RCC 7860 (cell line): Measurements from ENCODE around the gene ABHD12.
A peak's percentile ranks its signal among the peaks of the same experiment; 100 is the strongest.

Experiments
- DNase-seq: peaks from one replicate; pipeline ENCODE4 v3.0.0-alpha.2; 2015; ENCODE audit warnings: low spot score
- FAIRE-seq: peaks from 2 replicates; lab custom pipeline; 2012; peaks lifted over from hg19 to GRCh38; lab: Jason Lieb, UNC

ABHD12 gene

GRCh38 chr20:25382704-25383370 lies 7.8 kb downstream of the ABHD12 start:
- FAIRE-seq (no peak), DNase-seq (no peak)

GRCh38 chr20:25380945-25381614 lies 9.6 kb downstream of the ABHD12 start:
- FAIRE-seq: no peak
- no peak for DNase-seq

GRCh38 chr20:25378884-25379733 lies 11.5 kb downstream of the ABHD12 start:
- DNase-seq (no peak), FAIRE-seq (no peak)

GRCh38 chr20:25378189-25378883 lies 12.3 kb downstream of the ABHD12 start:
- DNase-seq: no peak
- no peak for FAIRE-seq

- FAIRE-seq (no peak), DNase-seq (no peak)
Measured at GRCh38 chr20:25376886-25377285, 13.7 kb downstream of the ABHD12 start.

GRCh38 chr20:25376236-25376635 lies 14.4 kb downstream of the ABHD12 start:
- no peak for FAIRE-seq
- no peak for DNase-seq

- FAIRE-seq (no peak), DNase-seq (no peak)
Measured at GRCh38 chr20:25374842-25375241, 15.8 kb downstream of the ABHD12 start.

GRCh38 chr20:25372584-25373336 lies 17.9 kb downstream of the ABHD12 start:
- DNase-seq (peak; percentile 89), FAIRE-seq (peak; percentile 85)

- DNase-seq (no peak), FAIRE-seq (no peak)
Measured at GRCh38 chr20:25369971-25370370, 20.7 kb downstream of the ABHD12 start.

- DNase-seq (no peak), FAIRE-seq (no peak)
Measured at GRCh38 chr20:25369529-25369928, 21.1 kb downstream of the ABHD12 start.

GRCh38 chr20:25368976-25369375 lies 21.7 kb downstream of the ABHD12 start:
- no peak for DNase-seq
- FAIRE-seq: no peak

- FAIRE-seq: no peak
- no peak for DNase-seq
Measured at GRCh38 chr20:25368526-25368925, 22.1 kb downstream of the ABHD12 start.

GRCh38 chr20:25364879-25365699 lies 25.5 kb downstream of the ABHD12 start:
- DNase-seq (no peak), FAIRE-seq (no peak)

GRCh38 chr20:25364180-25364788 lies 26.4 kb downstream of the ABHD12 start:
- FAIRE-seq: no peak

GRCh38 chr20:25361287-25361683 lies 29.4 kb downstream of the ABHD12 start:
- peak; percentile 61 for DNase-seq
- no peak for FAIRE-seq

More at GRCh38 chr20:25364180-25364788, 26.4 kb downstream of the ABHD12 start:
- no peak for DNase-seq

GRCh38 chr20:25360631-25361286 lies 29.9 kb downstream of the ABHD12 start:
- FAIRE-seq (no peak), DNase-seq (peak; percentile 57)

GRCh38 chr20:25356271-25356933 lies 34.2 kb downstream of the ABHD12 start:
- no peak for DNase-seq
- no peak for FAIRE-seq

GRCh38 chr20:25355866-25356265 lies 34.8 kb downstream of the ABHD12 start:
- no peak for FAIRE-seq
- DNase-seq: no peak
